H9 (cell line): ENCODE results near the gene NTRK3. TPM values are rescaled to one million over a fixed set of nuclear protein-coding genes. Genes with fewer than 3 reads are reported as not detected.

Experiments used
- DNase-seq: peaks from one replicate; pipeline ENCODE4 v3.0.0-alpha.2; 2017
- H2AFZ ChIP-seq: one replicate; pipeline ENCODE4 v1.6.1; 2013; ENCODE audit warnings: mild to moderate bottlenecking, low read length, control low read depth, moderate library complexity
- H2AK5ac ChIP-seq: 2 replicates; pipeline ENCODE4 v1.6.1; 2013; ENCODE audit warnings: low read length, control low read depth, mixed read lengths; ENCODE audit not compliant: insufficient read length
- H2BK120ac ChIP-seq: one replicate; pipeline ENCODE4 v1.6.1; 2013; ENCODE audit warnings: low read depth, mild to moderate bottlenecking, low read length, control low read depth, inconsistent platforms; ENCODE audit not compliant: poor library complexity, severe bottlenecking
- H2BK12ac ChIP-seq: 2 replicates; pipeline ENCODE4 v1.6.1; 2013; ENCODE audit warnings: low read length, control low read depth, mixed read lengths, low read depth; ENCODE audit not compliant: insufficient read length
- H2BK15ac ChIP-seq: 2 replicates; pipeline ENCODE4 v1.6.1; 2013; ENCODE audit warnings: low read depth, low read length, control low read depth
- H2BK20ac ChIP-seq: one replicate; pipeline ENCODE4 v1.6.1; 2013; ENCODE audit warnings: low read depth, mild to moderate bottlenecking, low read length, control low read depth, inconsistent platforms; ENCODE audit not compliant: poor library complexity, severe bottlenecking
- H2BK5ac ChIP-seq: 2 replicates; pipeline ENCODE4 v1.6.1; 2013; ENCODE audit warnings: low read length, control low read depth, mixed read lengths; ENCODE audit not compliant: insufficient read length
- H3K14ac ChIP-seq: 2 replicates; pipeline ENCODE4 v1.6.1; 2013; ENCODE audit warnings: low read length, control low read depth; ENCODE audit not compliant: insufficient read depth
- H3K18ac ChIP-seq: 2 replicates; pipeline ENCODE4 v1.6.1; 2013; ENCODE audit warnings: low read depth, mild to moderate bottlenecking, mixed read lengths, low read length, control low read depth; ENCODE audit not compliant: insufficient read length
- H3K23ac ChIP-seq: 2 replicates; pipeline ENCODE4 v1.6.1; 2013; ENCODE audit warnings: low read length, control low read depth, mixed read lengths, low read depth; ENCODE audit not compliant: insufficient read length
- H3K23me2 ChIP-seq: 2 replicates; pipeline ENCODE4 v1.6.1; 2013; ENCODE audit warnings: low read depth, mild to moderate bottlenecking, mixed read lengths, low read length, control low read depth; ENCODE audit not compliant: insufficient read length, poor library complexity, severe bottlenecking
- H3K27ac ChIP-seq: 2 replicates; pipeline ENCODE4 v1.5.1; 2013; ENCODE audit warnings: low read length, control low read depth, mixed read lengths, low read depth; ENCODE audit not compliant: insufficient read length
- H3K27me3 ChIP-seq: 2 replicates; pipeline ENCODE4 v1.6.1; 2013; ENCODE audit warnings: low read length, control low read depth, inconsistent platforms; ENCODE audit not compliant: insufficient read depth
- H3K4ac ChIP-seq: 2 replicates; pipeline ENCODE4 v1.6.1; 2013; ENCODE audit warnings: low read depth, mild to moderate bottlenecking, control low read depth, inconsistent platforms, low read length, moderate library complexity
- H3K4me1 ChIP-seq: 2 replicates; pipeline ENCODE4 v1.6.1; 2013; ENCODE audit warnings: low read length, control low read depth, inconsistent platforms; ENCODE audit not compliant: insufficient read depth
- H3K4me2 ChIP-seq: 2 replicates; pipeline ENCODE4 v1.6.1; 2013; ENCODE audit warnings: low read length, control low read depth, mixed read lengths; ENCODE audit not compliant: insufficient read length, insufficient read depth
- H3K56ac ChIP-seq: 2 replicates; pipeline ENCODE4 v1.6.1; 2013; ENCODE audit warnings: low read depth, mild to moderate bottlenecking, mixed read lengths, low read length, control low read depth; ENCODE audit not compliant: insufficient read length
- H3K79me1 ChIP-seq: 2 replicates; pipeline ENCODE4 v1.6.1; 2013; ENCODE audit warnings: low read depth, mild to moderate bottlenecking, moderate library complexity, low read length, control low read depth, inconsistent platforms; ENCODE audit not compliant: insufficient read depth, poor library complexity, severe bottlenecking
- H3K79me2 ChIP-seq: 2 replicates; pipeline ENCODE4 v1.6.1; 2013; ENCODE audit warnings: low read length, control low read depth, inconsistent platforms; ENCODE audit not compliant: insufficient read depth
- H3K9ac ChIP-seq: 2 replicates; pipeline ENCODE4 v1.6.1; 2013; ENCODE audit warnings: low read length, control low read depth, mixed read lengths; ENCODE audit not compliant: insufficient read length; ENCODE audit errors: extremely low read depth
- H3K9me3 ChIP-seq: one replicate; pipeline ENCODE4 v1.6.1; 2013; ENCODE audit warnings: low read depth, low read length, inconsistent platforms; ENCODE audit not compliant: control insufficient read depth
- H3T11ph ChIP-seq: one replicate; pipeline ENCODE4 v1.6.1; 2013; ENCODE audit warnings: mild to moderate bottlenecking, low read length, control low read depth, inconsistent platforms
- H4K20me1 ChIP-seq: one replicate; pipeline ENCODE4 v1.6.1; 2013; ENCODE audit not compliant: control insufficient read depth, insufficient read length, insufficient read depth
- H4K5ac ChIP-seq: 2 replicates; pipeline ENCODE4 v1.6.1; 2013; ENCODE audit warnings: low read depth, mild to moderate bottlenecking, mixed read lengths, low read length, control low read depth; ENCODE audit not compliant: insufficient read length
- H4K8ac ChIP-seq: replicated peaks from 2 replicates; pipeline ENCODE4 v1.6.1; 2013; ENCODE audit warnings: low read length, control low read depth, mixed read lengths, low read depth; ENCODE audit not compliant: insufficient read length
- H4K91ac ChIP-seq: 2 replicates; pipeline ENCODE4 v1.6.1; 2013; ENCODE audit warnings: low read depth, mild to moderate bottlenecking, moderate library complexity, mixed read lengths, low read length, control low read depth; ENCODE audit not compliant: insufficient read length
- H3K27ac Mint-ChIP-seq, 3 experiments: 2 replicates in 2 of 3; 3 replicates in 1 of 3; pipeline ENCODE4 v1.8.0; 2020 to 2021; ENCODE audit warnings: mixed read lengths in 3 of 3, mild to moderate bottlenecking in 1 of 3, moderate library complexity in 1 of 3
- H3K27me3 Mint-ChIP-seq: 2 replicates; pipeline ENCODE4 v1.8.0; 2021; ENCODE audit warnings: low read depth, mild to moderate bottlenecking, moderate library complexity, mixed read lengths
- H3K36me3 Mint-ChIP-seq, 3 experiments: 2 replicates in 2 of 3; 3 replicates in 1 of 3; pipeline ENCODE4 v1.8.0; 2020 to 2021; ENCODE audit warnings: low read depth in 3 of 3, mixed read lengths in 3 of 3; ENCODE audit not compliant: insufficient read depth in 1 of 3
- H3K4me1 Mint-ChIP-seq, 2 experiments: 2 replicates each; pipeline ENCODE4 v1.8.0; 2020; ENCODE audit warnings: mixed read lengths in 2 of 2
- H3K4me3 Mint-ChIP-seq, 2 experiments: 2 replicates in 1 of 2; 3 replicates in 1 of 2; pipeline ENCODE4 v1.8.0; 2020 to 2021; ENCODE audit warnings: mild to moderate bottlenecking in 2 of 2, mixed read lengths in 2 of 2, moderate library complexity in 1 of 2
- H3K9me3 Mint-ChIP-seq, 2 experiments: 2 replicates in 1 of 2; 3 replicates in 1 of 2; pipeline ENCODE4 v1.8.0; 2020; ENCODE audit warnings: mild to moderate bottlenecking in 2 of 2, mixed read lengths in 2 of 2, moderate library complexity in 1 of 2
- WGBS: extraction: QIAGEN DNeasy Blood & Tissue Kit; methylation state at CpG from one replicate; pipeline ENCODE4 v1.1.7; 2013; ENCODE audit warnings: missing lambda C conversion rate, low lambda C conversion rate, mixed read lengths; ENCODE audit not compliant: insufficient read length; ENCODE audit errors: extremely low coverage; 5-methylcytosine and 5-hydroxymethylcytosine counted together
- total RNA-seq: library from RNA; stranded (reverse); gene quantifications from 2 replicates; pipeline ENCODE4 v1.2.1, GENCODE V29; 2021
- TF ChIP-seq, protein P1 (sequence below): fragments of 200-600 bp; sonication (generic); conservative IDR thresholded peaks from 3 replicates; pipeline ENCODE4 v1.8.0; 2021; ENCODE audit warnings: antibody characterized with exemption, mild to moderate bottlenecking

NTRK3 gene
- total RNA-seq, 1 experiment from 2014 or later: 2.5 TPM

- H3K4me3 Mint-ChIP-seq: no peak overlapping the region
- no peak overlapping the region for H3K27ac ChIP-seq
- no peak overlapping the region for H2BK120ac ChIP-seq
These were observed 11.2 kb upstream of the NTRK3 start for GRCh38 chr15:88267720-88268119.

More at GRCh38 chr15:88267720-88268119, 11.2 kb upstream of the NTRK3 start:
- Histone ChIP-seq H4K8ac (no peak overlapping the region), H3K4me1 (no peaks in the 10 kb centered on the region), H3K79me1 (no peaks in the 10 kb centered on the region), H2BK20ac (no peak overlapping the region), H4K20me1 (no peaks in the 10 kb centered on the region), H3K18ac (no peak overlapping the region), H2BK12ac (no peak overlapping the region), H3T11ph (no peak overlapping the region), H3K9ac (no peak overlapping the region), H3K79me2 (no peaks in the 10 kb centered on the region), H3K56ac (no peak overlapping the region), H2AK5ac (no peak overlapping the region), H2AFZ (no peak overlapping the region), H3K4me2 (no peak overlapping the region), H3K23ac (no peak overlapping the region), H3K4ac (no peak overlapping the region), H4K91ac (no peak overlapping the region), H4K5ac (no peak overlapping the region), H3K27me3 (no peaks in the 10 kb centered on the region; the same call in 1 of the 2 replicates), H2BK5ac (no peak overlapping the region), H2BK15ac (no peak overlapping the region), H3K9me3 (no peaks in the 10 kb centered on the region), H3K23me2 (no peaks in the 10 kb centered on the region), H3K14ac (no peak overlapping the region)
- Mint-ChIP-seq H3K9me3 (no peaks in the 10 kb centered on the region), H3K27ac (no peak overlapping the region), H3K4me1 (peaks cover 0 to 7% of the 10 kb centered on the region in 2 experiments; a peak in 2 of 4 replicates), H3K27me3 (peaks cover 93% of the 10 kb centered on the region), H3K36me3 (no peaks in the 10 kb centered on the region)
- no CpG with 5 or more reads among the region's 5 CpGs for WGBS
- TF ChIP-seq, protein P1, sequence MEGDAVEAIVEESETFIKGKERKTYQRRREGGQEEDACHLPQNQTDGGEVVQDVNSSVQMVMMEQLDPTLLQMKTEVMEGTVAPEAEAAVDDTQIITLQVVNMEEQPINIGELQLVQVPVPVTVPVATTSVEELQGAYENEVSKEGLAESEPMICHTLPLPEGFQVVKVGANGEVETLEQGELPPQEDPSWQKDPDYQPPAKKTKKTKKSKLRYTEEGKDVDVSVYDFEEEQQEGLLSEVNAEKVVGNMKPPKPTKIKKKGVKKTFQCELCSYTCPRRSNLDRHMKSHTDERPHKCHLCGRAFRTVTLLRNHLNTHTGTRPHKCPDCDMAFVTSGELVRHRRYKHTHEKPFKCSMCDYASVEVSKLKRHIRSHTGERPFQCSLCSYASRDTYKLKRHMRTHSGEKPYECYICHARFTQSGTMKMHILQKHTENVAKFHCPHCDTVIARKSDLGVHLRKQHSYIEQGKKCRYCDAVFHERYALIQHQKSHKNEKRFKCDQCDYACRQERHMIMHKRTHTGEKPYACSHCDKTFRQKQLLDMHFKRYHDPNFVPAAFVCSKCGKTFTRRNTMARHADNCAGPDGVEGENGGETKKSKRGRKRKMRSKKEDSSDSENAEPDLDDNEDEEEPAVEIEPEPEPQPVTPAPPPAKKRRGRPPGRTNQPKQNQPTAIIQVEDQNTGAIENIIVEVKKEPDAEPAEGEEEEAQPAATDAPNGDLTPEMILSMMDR: no peak
- DNase-seq: no peak
